ENCODE results near the gene ECD. TPM values are rescaled to one million over a fixed set of nuclear protein-coding genes. Genes with fewer than 3 reads are reported as not detected.
"Not testable (repeated sequence)": the region's sequence is repeated elsewhere in the genome, so short reads cannot be mapped to it uniquely, and the experiment has no call there.

Gene ECD
- total RNA-seq, 2 donors from 2014 or later: 17.1 to 18.2 TPM

GRCh38 chr10:73110345-73110849 lies 57.4 kb downstream of the ECD start, which contains the start of gene NUDT13:
NUDT13 (plus strand) TSS chr10:73110455; CDS start chr10:73114366, 3,911 bp downstream.
- H3K9me3 ChIP-seq: no peaks in the 10 kb centered on the region
- peak within 1 kb of the TSS; percentile 60 to 64 for H3K9ac ChIP-seq (ENCODE audit: low read depth in 2 of 2, low read length in 2 of 2)
- H3K4me1 ChIP-seq: no peaks in the 10 kb centered on the region
- DNase-seq: peak; percentile 81
- no peaks in the 10 kb centered on the region for H3K27me3 ChIP-seq
- peak within 1 kb of the TSS; percentile 28 for H3K4me3 ChIP-seq
- no peaks in the 10 kb centered on the region for H3K36me3 ChIP-seq
- intact Hi-C loops (cut with DNase I): no loop called here
- peak within 1 kb of the TSS; percentile 75 for H3K27ac ChIP-seq
- no peak for TF ChIP-seq CTCF (IDR thresholded peaks at IDR 0.05)

- H3K9me3 ChIP-seq; H3K36me3 ChIP-seq; intact Hi-C loops (cut with DNase I); H3K9ac ChIP-seq (ENCODE audit: low read depth in 2 of 2, low read length in 2 of 2); DNase-seq; H3K4me3 ChIP-seq; H3K27ac ChIP-seq; H3K4me1 ChIP-seq; H3K27me3 ChIP-seq: not testable (repeated sequence)
These were observed 58.6 kb downstream of the ECD start for GRCh38 chr10:73109248-73109652.

- Histone ChIP-seq H3K9ac (ENCODE audit: low read depth in 2 of 2, low read length in 2 of 2) (no peak overlapping the region), H3K4me3 (no peak overlapping the region), H3K36me3 (no peaks in the 10 kb centered on the region), H3K27me3 (no peaks in the 10 kb centered on the region), H3K9me3 (no peaks in the 10 kb centered on the region), H3K4me1 (no peaks in the 10 kb centered on the region), H3K27ac (no peak overlapping the region)
- no peak for DNase-seq
- intact Hi-C loops (cut with DNase I): no loop called here
- TF ChIP-seq CTCF (IDR thresholded peaks at IDR 0.05): no peak
These were observed 61.5 kb downstream of the ECD start for GRCh38 chr10:73106301-73106700.

GRCh38 chr10:73099141-73099540 lies 68.7 kb downstream of the ECD start:
- no peak for TF ChIP-seq CTCF (IDR thresholded peaks at IDR 0.05)
- Histone ChIP-seq H3K9ac (ENCODE audit: low read depth in 2 of 2, low read length in 2 of 2) (no peak overlapping the region), H3K4me1 (no peaks in the 10 kb centered on the region), H3K27me3 (no peaks in the 10 kb centered on the region), H3K27ac (no peak overlapping the region), H3K36me3 (no peaks in the 10 kb centered on the region), H3K9me3 (no peaks in the 10 kb centered on the region), H3K4me3 (no peak overlapping the region)
- DNase-seq: no peak
- intact Hi-C loops (cut with DNase I): loop anchor here (5.0 kb wide), 1 partner anchor 68 kb away; the partner anchor contains the start of genes ECD and FAM149B1

GRCh38 chr10:73097305-73097670 lies 70.5 kb downstream of the ECD start:
- no peak for TF ChIP-seq CTCF (IDR thresholded peaks at IDR 0.05)
- intact Hi-C loops (cut with DNase I): loop anchor here (5.0 kb wide), 1 partner anchor 70 kb away; the partner anchor contains the start of genes ECD and FAM149B1
- peak overlapping the region; percentile 94 for H3K4me3 ChIP-seq

More at GRCh38 chr10:73097305-73097670, 70.5 kb downstream of the ECD start:
- DNase-seq: no peak
- H3K36me3 ChIP-seq: no peaks in the 10 kb centered on the region
- H3K9ac ChIP-seq (ENCODE audit: low read depth in 2 of 2, low read length in 2 of 2): peak overlapping the region; percentile 42 to 94
- no peaks in the 10 kb centered on the region for H3K9me3 ChIP-seq
- H3K27ac ChIP-seq: peak overlapping the region; percentile 99
- no peaks in the 10 kb centered on the region for H3K4me1 ChIP-seq
- H3K27me3 ChIP-seq: no peaks in the 10 kb centered on the region

Measured in colonic mucosa (tissue), 4 donors.